ENCODE data around the gene BTBD10. TPM values are rescaled to one million over a fixed set of nuclear protein-coding genes. Genes with fewer than 3 reads are reported as not detected.

BTBD10 gene
- total RNA-seq, 2 experiments from 2014 or later = 17.5 to 20.5 TPM

- ATAC-seq (no peak), DNase-seq (no peak)
- H3K9me3 Mint-ChIP-seq = no peaks in the 10 kb centered on the region
- no peak for TF ChIP-seq CTCF (IDR thresholded peaks at IDR 0.05)
- H3K27me3 Mint-ChIP-seq = no peaks in the 10 kb centered on the region
- intact Hi-C loops (cut with micrococcal nuclease) = no loop called here
- H3K4me3 Mint-ChIP-seq = no peak overlapping the region
- ChIA-PET CTCF (interaction anchor here (2.9 kb wide), 1 partner anchor 12 kb away, joined by 14 read pairs; no protein-coding TSS in a partner anchor), POLR2A (interaction anchor here (0.9 kb wide), 1 partner anchor 8 kb away, joined by 4 read pairs; no protein-coding TSS in a partner anchor)
- H3K36me3 Mint-ChIP-seq (ENCODE audit: low read depth) = peaks cover 15% of the 10 kb centered on the region
- no peak overlapping the region for H3K27ac Mint-ChIP-seq
- no peaks in the 10 kb centered on the region for H3K4me1 Mint-ChIP-seq (ENCODE audit: low read depth)
Observed at GRCh38 chr11:13373216-13373615, 89.8 kb downstream of the BTBD10 start.

- Mint-ChIP-seq H3K9me3 (no peaks in the 10 kb centered on the region), H3K27me3 (no peaks in the 10 kb centered on the region), H3K4me1 (ENCODE audit: low read depth) (no peaks in the 10 kb centered on the region), H3K27ac (no peak overlapping the region), H3K4me3 (no peak overlapping the region), H3K36me3 (ENCODE audit: low read depth) (peaks cover 10% of the 10 kb centered on the region)
- DNase-seq (no peak), ATAC-seq (no peak)
- intact Hi-C loops (cut with micrococcal nuclease) = no loop called here
- ChIA-PET CTCF (interaction anchor here (0.8 kb wide), 1 partner anchor 17 kb away, joined by 3 read pairs; no protein-coding TSS in a partner anchor), POLR2A (no interaction called here)
- TF ChIP-seq CTCF (IDR thresholded peaks at IDR 0.05) = no peak
Observed at GRCh38 chr11:13368041-13368446, 95.0 kb downstream of the BTBD10 start.

- Mint-ChIP-seq H3K36me3 (ENCODE audit: low read depth) (peaks cover 12% of the 10 kb centered on the region), H3K27ac (no peak overlapping the region), H3K4me1 (ENCODE audit: low read depth) (no peaks in the 10 kb centered on the region), H3K9me3 (no peaks in the 10 kb centered on the region), H3K4me3 (no peak overlapping the region), H3K27me3 (no peaks in the 10 kb centered on the region)
- DNase-seq (no peak), ATAC-seq (no peak)
- intact Hi-C loops (cut with micrococcal nuclease) = no loop called here
- ChIA-PET CTCF (interaction anchor here (1.1 to 1.9 kb wide), 3 partner anchors 18 to 128 kb away, joined by 3 to 5 read pairs (median 4); no protein-coding TSS in a partner anchor), POLR2A (no interaction called here)
- no peak for TF ChIP-seq CTCF (IDR thresholded peaks at IDR 0.05)
Observed at GRCh38 chr11:13367115-13367514, 95.9 kb downstream of the BTBD10 start.

- Mint-ChIP-seq H3K4me3 (no peak overlapping the region), H3K27ac (no peak overlapping the region), H3K36me3 (ENCODE audit: low read depth) (peaks cover 13% of the 10 kb centered on the region), H3K9me3 (no peaks in the 10 kb centered on the region), H3K27me3 (no peaks in the 10 kb centered on the region), H3K4me1 (ENCODE audit: low read depth) (no peaks in the 10 kb centered on the region)
- no peak for DNase-seq
- ChIA-PET CTCF (interaction anchor here (1.1 to 1.9 kb wide), 3 partner anchors 19 to 127 kb away, joined by 3 to 5 read pairs (median 4); no protein-coding TSS in a partner anchor), POLR2A (no interaction called here)
- no peak for ATAC-seq
- intact Hi-C loops (cut with micrococcal nuclease) = no loop called here
- TF ChIP-seq CTCF (IDR thresholded peaks at IDR 0.05) = no peak
Observed at GRCh38 chr11:13366266-13367026, 96.6 kb downstream of the BTBD10 start.

GRCh38 chr11:13364388-13364787, 98.6 kb downstream of the BTBD10 start:
- no peak for ATAC-seq
- peaks cover 20% of the 10 kb centered on the region for H3K36me3 Mint-ChIP-seq (ENCODE audit: low read depth)
- POLR2A ChIA-PET = no interaction called here
- CTCF ChIA-PET = interaction anchor here (0.6 to 1.3 kb wide), 2 partner anchors 14 to 19 kb away, joined by 3 to 4 read pairs; no protein-coding TSS in a partner anchor
- H3K27me3 Mint-ChIP-seq = no peaks in the 10 kb centered on the region
- H3K27ac Mint-ChIP-seq = peak overlapping the region; percentile 47
- TF ChIP-seq CTCF (IDR thresholded peaks at IDR 0.05) = no peak
- intact Hi-C loops (cut with micrococcal nuclease) = no loop called here
- no peak for DNase-seq
- no peak overlapping the region for H3K4me3 Mint-ChIP-seq
- no peaks in the 10 kb centered on the region for H3K9me3 Mint-ChIP-seq
- H3K4me1 Mint-ChIP-seq (ENCODE audit: low read depth) = no peaks in the 10 kb centered on the region

Data from activated CD8-positive, alpha-beta T cell treated with anti-CD3 and anti-CD28 coated beads for 36 hours (primary cell).